ENCODE results near the gene NPAS3. TPM values are rescaled to one million over a fixed set of nuclear protein-coding genes. Genes with fewer than 3 reads are reported as not detected.

Gene NPAS3
- total RNA-seq, 2 donors from 2014 or later = 0.33 to 0.78 TPM

DNA sequence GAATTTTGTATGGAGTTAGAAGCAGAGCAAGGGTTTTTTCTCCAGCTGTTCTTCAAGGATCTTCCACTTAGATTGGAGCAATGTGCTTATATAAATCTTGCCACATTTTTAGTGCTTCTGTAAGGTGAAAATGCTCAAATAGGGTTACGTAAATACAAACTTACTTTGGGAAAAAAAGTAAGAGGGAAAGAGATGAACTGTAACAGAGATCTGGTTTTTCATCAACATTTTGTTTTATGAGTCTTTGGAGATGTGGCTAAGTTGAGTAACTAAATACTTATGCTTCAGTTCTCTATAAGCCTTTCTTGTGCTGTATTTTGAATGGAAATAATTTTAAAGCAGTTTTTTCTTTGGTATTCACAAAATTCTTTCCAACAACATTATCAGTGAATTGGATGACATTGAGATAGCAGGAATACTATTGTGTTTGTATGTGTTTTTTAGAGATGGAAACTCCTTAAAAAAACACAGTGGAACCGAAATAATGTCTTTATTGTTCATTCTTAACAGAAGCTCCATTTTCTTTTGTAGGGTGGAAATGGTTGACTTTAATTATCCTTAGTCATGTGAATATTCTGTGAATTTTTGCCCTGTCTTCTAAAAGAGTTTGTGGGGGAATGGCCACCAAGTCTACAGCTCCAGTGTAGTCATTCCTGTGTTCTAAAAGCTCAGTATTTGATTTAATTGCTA, 45.7 kb downstream of the NPAS3 start:
- Histone ChIP-seq H3K36me3 (replicated peaks in 1 of 2; ENCODE audit: insufficient read depth in 1 of 2, low read depth in 2 of 2) (no peaks in the 10 kb centered on the region), H3K9me3 (no peaks in the 10 kb centered on the region), H3K4me3 (no peak overlapping the region), H3K4me1 (no peaks in the 10 kb centered on the region), H3K27me3 (no peaks in the 10 kb centered on the region), H3K27ac (no peak overlapping the region)
- ATAC-seq = no peak
- TF ChIP-seq, protein P1, sequence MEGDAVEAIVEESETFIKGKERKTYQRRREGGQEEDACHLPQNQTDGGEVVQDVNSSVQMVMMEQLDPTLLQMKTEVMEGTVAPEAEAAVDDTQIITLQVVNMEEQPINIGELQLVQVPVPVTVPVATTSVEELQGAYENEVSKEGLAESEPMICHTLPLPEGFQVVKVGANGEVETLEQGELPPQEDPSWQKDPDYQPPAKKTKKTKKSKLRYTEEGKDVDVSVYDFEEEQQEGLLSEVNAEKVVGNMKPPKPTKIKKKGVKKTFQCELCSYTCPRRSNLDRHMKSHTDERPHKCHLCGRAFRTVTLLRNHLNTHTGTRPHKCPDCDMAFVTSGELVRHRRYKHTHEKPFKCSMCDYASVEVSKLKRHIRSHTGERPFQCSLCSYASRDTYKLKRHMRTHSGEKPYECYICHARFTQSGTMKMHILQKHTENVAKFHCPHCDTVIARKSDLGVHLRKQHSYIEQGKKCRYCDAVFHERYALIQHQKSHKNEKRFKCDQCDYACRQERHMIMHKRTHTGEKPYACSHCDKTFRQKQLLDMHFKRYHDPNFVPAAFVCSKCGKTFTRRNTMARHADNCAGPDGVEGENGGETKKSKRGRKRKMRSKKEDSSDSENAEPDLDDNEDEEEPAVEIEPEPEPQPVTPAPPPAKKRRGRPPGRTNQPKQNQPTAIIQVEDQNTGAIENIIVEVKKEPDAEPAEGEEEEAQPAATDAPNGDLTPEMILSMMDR (IDR thresholded peaks at IDR 0.05) = no peak
- no peak for TF ChIP-seq POLR2A (IDR thresholded peaks at IDR 0.05)
- WGBS, 2 donors = 85 to 87% methylated on average over 2 of the region's 2 CpGs
- intact Hi-C loops (cut with DNase I) = no loop called here
- DNase-seq = no peak

DNA sequence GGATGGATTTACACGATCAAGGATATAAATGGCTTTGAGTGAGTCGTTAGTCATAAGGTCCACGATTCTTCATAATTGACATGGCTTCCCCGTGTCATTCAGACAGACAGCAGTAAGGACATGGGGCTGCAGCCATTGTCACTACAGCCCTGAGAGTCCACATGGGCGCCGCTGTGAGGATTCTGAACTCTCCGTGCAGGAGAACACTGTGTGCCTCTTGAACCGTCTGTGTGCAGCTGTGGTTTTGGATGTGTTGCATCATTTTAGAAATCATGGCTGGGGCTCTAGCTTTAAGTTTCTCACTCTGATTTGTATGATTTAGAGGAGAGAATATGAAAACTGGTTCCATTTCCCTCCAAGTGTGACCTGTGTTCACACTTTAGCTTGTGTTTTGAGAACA, 47.2 kb downstream of the NPAS3 start:
- TF ChIP-seq, protein P1 (IDR thresholded peaks at IDR 0.05) = no peak
- no peak for TF ChIP-seq POLR2A (IDR thresholded peaks at IDR 0.05)
- no peak for ATAC-seq
- intact Hi-C loops (cut with DNase I) = no loop called here
- Histone ChIP-seq H3K27ac (no peak overlapping the region), H3K9me3 (no peaks in the 10 kb centered on the region), H3K36me3 (replicated peaks in 1 of 2; ENCODE audit: insufficient read depth in 1 of 2, low read depth in 2 of 2) (no peaks in the 10 kb centered on the region), H3K4me1 (no peaks in the 10 kb centered on the region), H3K4me3 (no peak overlapping the region), H3K27me3 (no peaks in the 10 kb centered on the region)
- WGBS, 2 donors = 79 to 85% methylated on average over 8 of the region's 8 CpGs
- no peak for DNase-seq

DNA sequence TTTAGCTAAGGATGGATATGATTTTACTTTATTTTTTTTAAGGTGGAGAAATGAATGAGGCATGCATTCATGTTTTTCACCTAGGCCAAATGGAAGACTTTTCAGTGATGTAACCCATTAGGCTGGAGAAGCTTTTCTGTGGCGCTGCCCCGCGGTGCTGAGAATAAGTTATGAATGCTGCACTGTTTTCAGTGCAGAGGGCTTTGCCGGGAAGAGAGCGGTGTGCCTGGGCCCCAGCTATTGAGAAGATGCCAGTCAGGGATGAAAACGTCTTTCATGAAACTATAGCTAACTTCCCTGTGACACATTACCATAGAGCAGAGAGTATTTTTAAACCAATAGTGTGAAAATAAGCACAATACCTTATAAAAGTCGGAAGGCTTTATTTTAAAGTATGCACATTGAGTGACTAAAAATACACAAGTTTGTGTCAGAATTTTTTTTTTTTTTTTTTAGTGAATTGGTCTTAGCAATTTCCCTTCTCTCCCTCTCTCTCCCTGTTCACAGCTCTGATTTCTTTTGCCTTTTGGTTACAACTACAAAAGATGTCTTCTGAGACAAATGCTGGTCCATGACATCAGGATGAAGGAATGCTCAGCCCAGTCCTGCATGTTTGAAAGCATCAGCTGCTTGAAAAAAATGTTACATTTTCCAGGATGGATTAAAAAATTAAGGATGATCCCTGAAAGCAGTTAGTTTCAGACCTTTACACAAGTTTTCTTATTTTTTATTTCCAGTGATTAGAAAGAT, 48.3 kb downstream of the NPAS3 start:
- H3K27ac ChIP-seq = no peak overlapping the region
- H3K36me3 ChIP-seq (replicated peaks in 1 of 2; ENCODE audit: insufficient read depth in 1 of 2, low read depth in 2 of 2) = no peaks in the 10 kb centered on the region
- H3K27me3 ChIP-seq = no peaks in the 10 kb centered on the region
- TF ChIP-seq, protein P1 (IDR thresholded peaks at IDR 0.05) = no peak
- TF ChIP-seq POLR2A (IDR thresholded peaks at IDR 0.05) = no peak
- H3K9me3 ChIP-seq = no peaks in the 10 kb centered on the region
- no peak for DNase-seq
- H3K4me3 ChIP-seq = no peak overlapping the region
- WGBS, 2 donors = 69 to 78% methylated on average over 7 of the region's 7 CpGs
- no peaks in the 10 kb centered on the region for H3K4me1 ChIP-seq
- intact Hi-C loops (cut with DNase I) = no loop called here
- no peak for ATAC-seq

DNA sequence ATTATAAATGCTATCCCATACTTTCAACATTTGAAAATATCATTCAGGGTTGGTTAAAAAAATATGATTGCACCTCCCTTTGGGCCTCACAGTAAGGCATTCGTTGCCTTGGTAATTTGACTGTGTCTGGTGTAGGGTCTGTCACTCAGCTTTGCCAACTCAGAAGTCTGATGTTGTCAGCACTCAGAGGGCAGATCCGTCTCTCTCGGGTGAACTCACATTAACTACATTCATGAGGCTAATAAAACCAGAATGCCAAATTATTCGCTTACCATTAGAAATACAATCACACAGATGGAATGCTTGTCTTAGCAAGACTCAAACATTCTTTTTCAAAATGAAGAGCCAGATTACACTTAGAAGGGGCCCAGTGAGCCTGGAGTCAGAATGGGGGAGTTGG, 53.0 kb downstream of the NPAS3 start:
- Histone ChIP-seq H3K4me1 (no peaks in the 10 kb centered on the region), H3K36me3 (replicated peaks in 1 of 2; ENCODE audit: insufficient read depth in 1 of 2, low read depth in 2 of 2) (no peaks in the 10 kb centered on the region), H3K27ac (no peak overlapping the region), H3K27me3 (no peaks in the 10 kb centered on the region), H3K4me3 (no peak overlapping the region), H3K9me3 (no peaks in the 10 kb centered on the region)
- 84 to 87% methylated on average over 4 of the region's 4 CpGs for WGBS, 2 donors
- no peak for DNase-seq
- no peak for ATAC-seq
- TF ChIP-seq, protein P1 (IDR thresholded peaks at IDR 0.05) = no peak
- no peak for TF ChIP-seq POLR2A (IDR thresholded peaks at IDR 0.05)
- intact Hi-C loops (cut with DNase I) = no loop called here
